Activated CD4-positive, alpha-beta T cell treated with anti-CD3 and anti-CD28 coated beads for 24 hours (primary cell): ENCODE results near the gene SERP2.

ENCODE experiments used
- DNase-seq, 2 donors: peaks; one replicate each; pipeline ENCODE4 v3.0.0-alpha.2; 2020; ENCODE audit warnings: low read depth in 2 of 2

The SERP2 gene

GRCh38 chr13:44435142-44435918 lies 61.7 kb downstream of the SERP2 start:
- DNase-seq: peak; percentile 80 to 83

GRCh38 chr13:44435919-44436510 lies 62.4 kb downstream of the SERP2 start:
- DNase-seq: no peak

GRCh38 chr13:44436589-44437337 lies 63.1 kb downstream of the SERP2 start:
- DNase-seq: peak; percentile 9 to 17

- no peak for DNase-seq
Measured at GRCh38 chr13:44437356-44438233, 64.0 kb downstream of the SERP2 start.

DNA sequence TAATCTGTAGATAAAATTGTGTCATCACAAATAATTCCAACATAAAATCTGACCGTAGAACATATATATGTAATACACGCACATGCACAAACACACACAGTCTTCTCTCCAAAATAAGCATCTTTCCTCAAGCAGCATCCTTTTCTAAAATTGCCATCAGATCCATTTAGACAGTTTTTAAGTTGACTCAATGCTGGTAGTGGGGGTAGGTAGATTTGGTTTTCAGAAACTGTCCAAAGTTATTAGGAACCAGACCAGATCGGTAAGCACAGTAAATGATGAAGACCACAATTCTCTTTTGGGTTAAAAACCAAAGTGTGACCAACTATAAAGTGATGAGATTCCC lies 64.6 kb downstream of the SERP2 start:
- DNase-seq: no peak

DNA sequence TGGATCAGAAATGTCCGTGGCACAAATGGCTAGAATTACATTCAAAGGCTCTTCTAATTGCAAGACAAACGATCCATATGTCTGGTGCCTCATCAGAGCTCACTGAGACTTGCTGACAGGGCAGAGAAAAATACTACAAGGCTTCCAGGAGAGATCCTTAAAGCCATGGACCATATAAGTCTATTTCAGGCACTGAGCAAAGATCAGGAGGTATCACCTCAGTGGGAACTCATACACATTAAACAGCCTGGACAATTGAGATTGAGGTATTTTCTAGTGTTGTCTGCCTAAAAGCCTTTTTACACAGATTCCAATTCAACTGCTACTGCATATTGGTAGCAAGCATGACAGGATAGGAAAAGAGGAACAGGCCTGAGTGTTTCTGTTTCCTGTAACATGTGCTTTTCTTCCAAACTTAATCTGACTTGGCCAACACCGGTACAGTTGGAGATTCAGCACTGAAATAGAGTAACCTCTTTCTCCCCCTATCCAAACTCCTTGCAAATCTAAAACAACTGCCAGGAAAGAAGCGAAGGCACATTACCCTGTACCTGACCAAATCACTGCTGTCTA lies 65.9 kb downstream of the SERP2 start:
- DNase-seq: no peak

DNA sequence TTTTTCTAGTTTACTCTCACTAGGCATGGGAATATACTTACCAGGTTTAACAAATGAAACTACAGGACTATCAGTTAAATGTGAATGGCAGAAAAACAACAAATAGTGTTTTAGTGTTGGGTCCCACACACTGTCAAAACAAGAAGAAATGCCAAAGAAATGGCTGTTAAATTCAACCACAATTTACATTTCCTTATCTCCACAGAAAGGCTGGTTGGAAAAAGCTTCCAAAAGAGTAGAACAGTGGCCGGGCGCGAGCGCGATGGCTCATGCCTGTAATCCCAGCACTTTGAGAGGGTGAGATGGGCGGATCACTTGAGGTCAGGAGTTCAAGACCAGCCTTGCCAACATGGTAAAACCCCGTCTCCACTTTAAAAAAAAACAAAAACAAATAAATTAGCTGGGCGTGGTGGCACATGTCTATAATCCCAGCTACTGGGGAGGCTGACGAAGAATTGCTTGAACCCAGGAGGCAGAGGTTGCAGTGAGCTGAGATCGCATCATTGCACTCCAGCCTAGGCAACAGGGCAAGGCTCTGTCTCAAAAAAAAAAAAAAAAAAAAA lies 66.5 kb downstream of the SERP2 start:
- DNase-seq: no peak
